Cardiac muscle cell (in vitro differentiated cells and primary cell): ENCODE measurements around the gene BICD2. TPM values are rescaled to one million over a fixed set of nuclear protein-coding genes. Genes with fewer than 3 reads are reported as not detected.

Experiments
- DNase-seq, 2 donors: peaks; one replicate each; pipeline versions ENCODE4 v3.0.0 to v3.0.0-alpha.2; 2010 to 2017; ENCODE audit warnings: low read depth in 1 of 2, low spot score in 1 of 2
- H3K27ac ChIP-seq: fragments of 200-600 bp; sonication (generic); 2 replicates; pipeline ENCODE4 v1.5.1; 2016
- H3K27me3 ChIP-seq: fragments of 200-600 bp; sonication (generic); 2 replicates; pipeline ENCODE4 v1.6.0; 2016; ENCODE audit warnings: control low read depth
- H3K36me3 ChIP-seq: fragments of 200-600 bp; sonication (generic); 2 replicates; pipeline ENCODE4 v1.5.1; 2016; ENCODE audit warnings: control low read depth
- H3K4me1 ChIP-seq: fragments of 200-600 bp; sonication (generic); 2 replicates; pipeline ENCODE4 v1.8.1; 2017; ENCODE audit warnings: low read depth, mild to moderate bottlenecking, mixed run types
- H3K4me3 ChIP-seq: fragments of 200-600 bp; sonication (generic); 2 replicates; pipeline ENCODE4 v1.5.1; 2016; ENCODE audit warnings: mild to moderate bottlenecking
- H3K9me3 ChIP-seq: fragments of 200-600 bp; sonication (generic); 2 replicates; pipeline ENCODE4 v1.5.1; 2017; ENCODE audit warnings: low read depth, mild to moderate bottlenecking, control low read depth
- CTCF ChIP-seq: IDR thresholded peaks from 2 replicates; pipeline ENCODE4 v1.5.1; 2012; ENCODE audit warnings: low read depth, mild to moderate bottlenecking, low read length
- polyA plus RNA-seq: library from polyadenylated mRNA; unstranded; fragments of >200 nt; fragmentation: Nextera tagmentation; extraction: Ambion mirVana; gene quantifications from 2 replicates; pipeline ENCODE4 v1.2.1, GENCODE V29; 2016
- total RNA-seq: library from RNA; depleted of rRNA; stranded (reverse); fragments of >200 nt; gene quantifications from 2 replicates; pipeline ENCODE4 v1.2.3, GENCODE V29; 2016

BICD2 gene
- total and polyA plus RNA-seq, 2 experiments from 2014 or later, result 19.0 to 36.5 TPM

DNA sequence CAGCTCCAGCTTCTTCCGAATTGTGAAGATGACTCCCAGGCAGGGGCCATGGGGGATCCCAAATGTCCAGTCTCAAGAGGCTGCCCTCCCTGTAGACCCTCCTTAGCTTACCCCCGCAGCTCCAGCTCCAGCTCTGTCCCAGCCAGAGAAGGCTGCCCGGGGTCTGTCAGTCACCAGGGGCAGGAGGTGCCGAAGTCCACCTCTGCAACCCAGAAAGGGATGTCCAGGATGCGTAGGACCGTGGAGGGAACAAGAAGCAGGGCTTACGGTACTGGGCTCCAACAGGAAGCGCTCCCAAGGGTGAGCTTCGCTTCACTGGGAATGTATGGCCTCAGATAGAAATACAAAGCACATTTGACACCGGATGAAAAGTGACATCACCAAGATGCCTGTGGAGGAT is 100.7 kb downstream of the BICD2 start:
- TF ChIP-seq CTCF, result no peak
- H3K27me3 ChIP-seq, result no peaks in the 10 kb centered on the region
- H3K36me3 ChIP-seq, result no peaks in the 10 kb centered on the region
- H3K4me3 ChIP-seq, result no peak overlapping the region
- H3K27ac ChIP-seq, result no peak overlapping the region
- no peaks in the 10 kb centered on the region for H3K9me3 ChIP-seq
- DNase-seq, result no peak
- H3K4me1 ChIP-seq, result peaks cover 4% of the 10 kb centered on the region

- Histone ChIP-seq H3K36me3 (no peaks in the 10 kb centered on the region), H3K9me3 (no peaks in the 10 kb centered on the region), H3K27me3 (no peaks in the 10 kb centered on the region), H3K4me1 (no peaks in the 10 kb centered on the region), H3K4me3 (no peak overlapping the region), H3K27ac (no peak overlapping the region)
- no peak for DNase-seq
- TF ChIP-seq CTCF, result no peak
Measured at GRCh38 chr9:92663126-92663525, 101.5 kb downstream of the BICD2 start.

DNA sequence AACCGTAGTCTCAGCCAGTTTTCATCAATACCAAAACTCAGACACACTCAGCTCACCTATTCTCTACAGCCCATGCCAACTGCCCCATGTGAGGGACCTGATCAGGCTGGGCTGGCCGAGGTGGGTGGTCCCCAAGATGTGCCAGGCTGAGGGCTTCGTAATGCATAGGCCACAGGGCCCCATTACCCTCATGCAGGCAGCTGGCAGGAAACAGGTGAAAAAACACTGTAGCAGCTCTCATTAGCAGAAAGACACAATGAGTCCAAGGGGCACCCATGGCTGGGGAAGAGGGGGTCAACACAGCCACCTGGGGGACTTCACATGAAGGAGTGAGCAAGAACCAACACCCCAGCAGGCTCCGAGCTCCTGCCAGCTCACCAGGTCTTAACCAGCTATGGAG is 102.9 kb downstream of the BICD2 start:
- no peak for TF ChIP-seq CTCF
- Histone ChIP-seq H3K27ac (no peak overlapping the region), H3K9me3 (no peaks in the 10 kb centered on the region), H3K27me3 (no peaks in the 10 kb centered on the region), H3K36me3 (no peaks in the 10 kb centered on the region), H3K4me1 (no peaks in the 10 kb centered on the region), H3K4me3 (no peak overlapping the region)
- no peak for DNase-seq

Other genes starting within 250 kb of the BICD2 start
- not detected in 2 replicates for gene ECM2, start 228.8 kb downstream of the BICD2 start, total RNA-seq
- gene ECM2, start 228.8 kb downstream of the BICD2 start, polyA plus RNA-seq, result not detected in 2 replicates
- gene IPPK, start 94.7 kb downstream of the BICD2 start, total RNA-seq, result 7.0 and 7.8 TPM in 2 replicates
- 6.4 and 7.1 TPM in 2 replicates for gene IPPK, start 94.7 kb downstream of the BICD2 start, polyA plus RNA-seq
- 7.8 and 10.5 TPM in 2 replicates for gene ZNF484, start 113.2 kb upstream of the BICD2 start, total RNA-seq
- 3.4 and 5.4 TPM in 2 replicates for gene ZNF484, start 113.2 kb upstream of the BICD2 start, polyA plus RNA-seq
- gene FGD3, start 182.7 kb upstream of the BICD2 start, total RNA-seq, result 0.18 and 1.3 TPM in 2 replicates
- gene FGD3, start 182.7 kb upstream of the BICD2 start, polyA plus RNA-seq, result 0.36 TPM in 1 of 2 replicates, not detected in the other